Large intestine (tissue), 3 donors: ENCODE data around the gene C16orf86. TPM values are rescaled to one million over a fixed set of nuclear protein-coding genes. Genes with fewer than 3 reads are reported as not detected.

Source experiments
- DNase-seq, 2 donors: peaks; one replicate each; pipeline versions ENCODE4 v3.0.0 to v3.0.0-alpha.2; 2013
- H3K27ac ChIP-seq: one replicate; pipeline ENCODE4 v1.5.1; 2013; ENCODE audit warnings: low read length
- H3K27me3 ChIP-seq: 2 replicates; pipeline ENCODE4 v1.6.1; 2013; ENCODE audit warnings: low read length; ENCODE audit not compliant: control insufficient read depth, insufficient read depth
- H3K36me3 ChIP-seq: 2 replicates; pipeline ENCODE4 v1.6.1; 2013; ENCODE audit warnings: low read length; ENCODE audit not compliant: control insufficient read depth, insufficient read depth
- H3K4me1 ChIP-seq: one replicate; pipeline ENCODE4 v1.6.1; 2013; ENCODE audit warnings: low read length; ENCODE audit not compliant: control insufficient read depth, insufficient read depth
- H3K4me3 ChIP-seq: one replicate; pipeline ENCODE4 v1.5.1; 2013; ENCODE audit warnings: low read length
- H3K9me3 ChIP-seq: one replicate; pipeline ENCODE4 v1.6.1; 2013; ENCODE audit warnings: mild to moderate bottlenecking, low read depth, low read length, moderate library complexity; ENCODE audit not compliant: control insufficient read depth
- WGBS: methylation state at CpG from one replicate; pipeline ENCODE4 v1.1.5; 2013; ENCODE audit warnings: low lambda C conversion rate; ENCODE audit not compliant: insufficient coverage; 5-methylcytosine and 5-hydroxymethylcytosine counted together
- polyA plus RNA-seq: library from polyadenylated mRNA; unstranded; fragments of 120-200 nt; gene quantifications from one replicate; pipeline ENCODE4 v1.2.1, GENCODE V29; 2013

The C16orf86 gene
- polyA plus RNA-seq, 1 donor: 1.4 TPM

DNA sequence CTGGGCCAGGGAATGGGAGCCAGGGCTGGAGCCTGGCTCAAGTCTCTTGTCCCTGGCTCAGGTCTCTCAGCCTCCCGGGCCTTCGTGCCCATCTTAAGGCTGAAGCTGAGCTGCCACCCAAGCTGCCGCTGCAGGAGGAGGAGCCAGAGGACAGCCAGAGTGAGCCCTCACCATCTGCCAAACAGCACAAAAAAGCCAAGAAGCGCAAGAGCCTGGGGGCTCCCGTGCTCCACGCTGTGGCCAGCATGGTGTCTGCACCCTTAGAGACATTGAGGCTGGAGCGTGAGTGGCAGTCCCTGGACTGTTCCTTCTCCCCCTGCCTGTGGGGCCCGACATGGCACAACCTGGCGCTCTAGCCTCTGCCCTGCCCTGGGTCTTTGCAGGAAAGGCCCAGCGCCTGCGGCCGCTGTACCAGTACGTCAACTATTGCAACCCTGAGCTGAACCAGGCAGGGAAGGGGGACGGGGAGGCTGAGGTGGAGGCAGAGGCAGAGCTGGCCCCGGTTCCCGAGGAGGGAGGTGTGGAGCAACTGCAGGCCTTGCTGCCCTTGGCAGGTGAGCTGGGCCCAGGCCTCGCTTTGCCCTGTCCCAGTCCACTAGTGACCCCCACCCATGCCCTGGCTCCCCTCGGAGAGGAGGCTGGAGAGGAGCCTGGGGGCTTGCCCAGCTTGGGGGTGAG lies 1.3 kb downstream of the C16orf86 start:
- peaks cover 2% of the 10 kb centered on the region for H3K36me3 ChIP-seq
- peak overlapping the region; percentile 61 for H3K4me3 ChIP-seq
- DNase-seq: peak; percentile 75 to 80
- H3K27ac ChIP-seq: peak overlapping the region; percentile 28
- peaks cover 8% of the 10 kb centered on the region for H3K27me3 ChIP-seq
- H3K4me1 ChIP-seq: peaks cover 13% of the 10 kb centered on the region
- no peaks in the 10 kb centered on the region for H3K9me3 ChIP-seq
- no CpG with 5 or more reads among the region's 18 CpGs for WGBS

DNA sequence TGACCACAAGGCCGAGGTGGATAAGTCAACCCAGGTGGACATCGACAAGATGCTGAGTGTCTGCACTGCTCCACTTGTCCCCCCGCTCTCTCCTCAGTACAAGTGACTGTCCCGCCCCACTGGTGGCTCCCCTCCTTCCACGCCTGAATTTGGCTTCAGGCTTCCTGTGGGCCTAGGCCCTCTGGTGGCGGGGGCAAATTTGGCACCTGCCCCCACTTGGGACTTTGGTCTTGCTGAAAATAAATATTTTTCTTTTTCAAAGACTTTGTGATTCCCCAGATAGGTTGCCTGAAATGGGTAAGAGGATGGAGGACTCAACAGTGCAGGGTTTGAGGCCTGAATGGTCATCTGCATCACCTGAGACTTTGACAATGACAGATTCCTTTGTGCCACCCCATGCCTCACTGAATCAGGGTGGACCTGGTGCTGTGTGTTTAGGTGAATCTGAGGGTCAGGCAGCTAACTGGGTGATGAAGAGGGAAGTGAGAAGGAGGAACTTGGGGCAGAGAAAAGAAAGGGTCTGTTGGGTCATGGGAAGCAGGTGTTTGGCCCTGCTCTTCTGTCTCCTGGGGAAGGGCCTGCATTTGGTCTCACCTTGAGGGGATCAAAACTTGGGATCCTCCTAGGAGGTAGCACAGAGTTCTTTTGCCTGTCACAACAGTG lies 2.0 kb downstream of the C16orf86 start:
- H3K9me3 ChIP-seq: no peaks in the 10 kb centered on the region
- no peak overlapping the region for H3K4me3 ChIP-seq
- no peaks in the 10 kb centered on the region for H3K36me3 ChIP-seq
- H3K27ac ChIP-seq: no peak overlapping the region
- H3K4me1 ChIP-seq: peaks cover 13% of the 10 kb centered on the region
- no CpG with 5 or more reads among the region's 6 CpGs for WGBS
- DNase-seq: no peak
- peaks cover 8% of the 10 kb centered on the region for H3K27me3 ChIP-seq

DNA sequence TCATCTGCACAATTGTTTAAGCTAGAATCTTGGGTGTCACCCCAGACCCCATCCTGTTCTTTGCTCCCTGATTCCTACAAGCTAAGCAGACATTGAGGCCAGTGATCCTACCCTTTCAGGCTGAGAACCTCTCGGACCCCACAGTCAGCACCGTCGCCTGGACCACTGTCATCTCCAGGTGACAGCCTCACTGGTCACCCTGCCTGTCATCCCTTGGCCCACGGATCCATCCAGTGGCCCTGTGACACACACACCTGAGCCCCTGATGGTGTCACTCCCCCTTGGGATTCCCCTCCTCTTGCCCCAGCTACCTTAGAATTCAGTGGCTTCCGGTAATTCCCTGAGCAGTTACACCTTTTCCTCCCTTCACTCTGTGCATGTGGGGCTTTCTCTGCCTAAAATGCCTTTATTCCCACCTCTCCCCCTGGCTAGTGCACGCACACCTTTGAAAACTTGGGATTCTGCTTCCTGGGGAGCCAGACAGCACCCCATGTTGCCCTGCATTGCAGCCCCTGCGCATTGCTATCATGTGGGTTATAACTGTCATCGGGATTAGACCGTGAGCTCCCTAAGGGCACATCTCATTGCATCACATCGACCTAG lies 3.0 kb downstream of the C16orf86 start:
- H3K4me1 ChIP-seq: peaks cover 13% of the 10 kb centered on the region
- H3K9me3 ChIP-seq: no peaks in the 10 kb centered on the region
- no peak overlapping the region for H3K4me3 ChIP-seq
- H3K36me3 ChIP-seq: no peaks in the 10 kb centered on the region
- no peak overlapping the region for H3K27ac ChIP-seq
- WGBS: no CpG with 5 or more reads among the region's 10 CpGs
- DNase-seq: no peak
- H3K27me3 ChIP-seq: peaks cover 8% of the 10 kb centered on the region

DNA sequence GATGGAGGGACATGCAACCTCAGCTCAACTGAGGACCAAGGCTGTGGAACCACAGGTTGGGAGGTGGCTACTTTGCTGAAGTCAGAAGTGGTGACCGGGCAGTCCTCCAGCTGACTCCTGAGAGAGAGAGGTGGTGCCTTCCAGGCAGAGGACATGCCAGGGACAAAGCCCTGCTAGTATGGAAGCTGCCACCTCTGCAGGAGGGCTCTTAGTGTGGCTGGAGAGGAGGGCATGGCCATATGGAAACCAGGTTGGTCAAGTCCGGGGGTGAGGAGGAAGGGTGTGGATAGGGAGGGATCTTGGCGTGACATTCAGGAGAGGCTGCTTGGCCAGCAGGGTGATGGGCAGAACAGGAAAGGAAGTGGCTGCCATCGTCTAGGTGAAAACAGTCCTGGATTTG lies 5.7 kb downstream of the C16orf86 start:
- no CpG with 5 or more reads among the region's 4 CpGs for whole genome bisulfite sequencing
- H3K27ac ChIP-seq: no peak overlapping the region
- H3K27me3 ChIP-seq: peaks cover 8% of the 10 kb centered on the region
- no peaks in the 10 kb centered on the region for H3K9me3 ChIP-seq
- H3K4me1 ChIP-seq: peaks cover 5% of the 10 kb centered on the region
- H3K36me3 ChIP-seq: no peaks in the 10 kb centered on the region
- no peak overlapping the region for H3K4me3 ChIP-seq
- no peak for DNase-seq

DNA sequence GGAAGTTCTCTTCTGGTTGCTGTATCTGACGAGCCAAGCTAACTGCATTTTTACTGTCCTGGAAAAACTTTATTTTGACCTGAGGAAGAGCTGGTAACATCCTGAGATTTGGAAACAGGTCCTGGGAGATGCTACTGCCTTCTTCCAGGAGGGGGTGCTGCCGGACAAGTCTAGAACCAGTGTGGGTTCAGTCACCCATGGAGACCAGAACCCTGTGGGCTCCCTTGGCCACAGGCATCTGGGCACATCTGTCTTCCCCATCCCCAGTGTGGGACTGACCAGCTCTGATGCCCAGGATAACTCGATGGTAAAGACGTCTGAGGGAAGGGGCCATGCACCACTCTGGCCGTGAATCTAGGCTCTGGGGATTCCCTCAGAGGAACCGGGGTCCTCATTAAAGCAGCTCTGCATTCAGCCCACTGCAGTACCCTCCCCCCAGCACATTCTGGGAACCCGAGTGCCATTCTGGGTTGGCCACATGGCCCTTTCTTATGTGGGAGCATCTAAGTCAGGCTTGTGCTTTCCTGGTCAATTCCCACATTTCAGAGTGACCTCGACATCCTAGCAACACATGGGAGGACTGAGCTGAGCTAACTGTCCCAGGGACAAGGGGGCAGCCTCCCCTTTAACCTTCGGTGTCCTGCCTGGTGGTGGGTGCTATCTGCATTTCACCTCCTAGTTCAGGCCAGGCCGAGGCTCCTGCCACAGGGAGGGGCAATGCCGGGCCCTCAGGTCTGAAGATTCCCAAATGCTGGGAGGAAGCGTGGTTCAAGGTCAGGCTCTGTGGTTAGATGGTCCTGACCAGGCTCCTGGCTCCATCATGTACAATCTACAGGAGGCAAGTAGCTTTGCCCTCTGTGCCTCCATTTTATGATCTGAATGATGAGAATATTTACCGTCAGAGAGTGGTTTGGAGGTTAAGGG lies 6.4 kb downstream of the C16orf86 start:
- no peak overlapping the region for H3K4me3 ChIP-seq
- no CpG with 5 or more reads among the region's 13 CpGs for WGBS
- peaks cover 8% of the 10 kb centered on the region for H3K27me3 ChIP-seq
- DNase-seq: no peak
- H3K4me1 ChIP-seq: no peaks in the 10 kb centered on the region
- no peak overlapping the region for H3K27ac ChIP-seq
- no peaks in the 10 kb centered on the region for H3K36me3 ChIP-seq
- H3K9me3 ChIP-seq: no peaks in the 10 kb centered on the region

DNA sequence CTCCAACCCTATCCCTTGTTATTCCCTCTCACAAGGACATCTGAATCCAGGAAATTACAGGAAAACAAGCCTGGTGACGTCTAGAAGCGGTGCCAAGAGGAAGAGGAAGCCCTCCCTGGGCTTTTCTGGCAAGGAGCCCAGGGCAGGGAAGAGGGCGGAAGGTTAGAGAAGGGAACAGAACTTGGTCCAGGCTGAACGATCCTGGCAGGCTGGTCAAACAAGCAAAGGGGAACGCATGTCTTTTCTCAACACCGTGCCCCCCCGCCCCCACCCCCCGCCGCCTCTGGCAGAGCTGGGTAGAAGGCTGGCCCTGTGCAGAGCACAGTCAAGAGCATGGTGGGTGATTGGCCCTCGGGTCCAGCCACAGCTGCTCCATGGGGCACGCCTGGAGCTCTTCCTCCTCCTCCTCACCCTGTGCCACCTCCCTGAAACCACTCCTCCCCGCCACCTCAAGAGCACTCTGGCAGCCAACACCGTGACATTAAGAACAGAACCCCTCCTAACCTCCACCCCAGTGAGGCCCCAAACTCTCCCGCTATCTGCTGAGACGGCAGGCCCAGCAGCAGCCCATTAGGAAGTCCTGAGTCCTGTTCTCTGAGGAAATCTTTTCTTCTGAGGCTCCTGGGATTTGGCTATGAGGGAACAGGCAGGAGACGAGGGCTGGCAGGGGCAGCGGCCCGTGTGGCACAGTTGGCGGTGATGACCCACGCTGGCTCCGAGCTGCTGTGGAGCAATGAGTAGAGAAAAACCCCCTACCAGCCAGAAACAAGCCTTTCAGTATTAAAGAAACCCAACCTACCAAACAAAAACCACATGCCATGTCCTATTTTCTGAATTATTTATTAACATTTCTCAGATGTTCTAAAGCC lies 7.3 kb downstream of the C16orf86 start:
- Histone ChIP-seq H3K4me3 (no peak overlapping the region), H3K4me1 (no peaks in the 10 kb centered on the region), H3K36me3 (no peaks in the 10 kb centered on the region), H3K9me3 (no peaks in the 10 kb centered on the region), H3K27ac (no peak overlapping the region), H3K27me3 (peaks cover 6% of the 10 kb centered on the region)
- WGBS: 80% methylated on average over 1 of the region's 21 CpGs
- no peak for DNase-seq

DNA sequence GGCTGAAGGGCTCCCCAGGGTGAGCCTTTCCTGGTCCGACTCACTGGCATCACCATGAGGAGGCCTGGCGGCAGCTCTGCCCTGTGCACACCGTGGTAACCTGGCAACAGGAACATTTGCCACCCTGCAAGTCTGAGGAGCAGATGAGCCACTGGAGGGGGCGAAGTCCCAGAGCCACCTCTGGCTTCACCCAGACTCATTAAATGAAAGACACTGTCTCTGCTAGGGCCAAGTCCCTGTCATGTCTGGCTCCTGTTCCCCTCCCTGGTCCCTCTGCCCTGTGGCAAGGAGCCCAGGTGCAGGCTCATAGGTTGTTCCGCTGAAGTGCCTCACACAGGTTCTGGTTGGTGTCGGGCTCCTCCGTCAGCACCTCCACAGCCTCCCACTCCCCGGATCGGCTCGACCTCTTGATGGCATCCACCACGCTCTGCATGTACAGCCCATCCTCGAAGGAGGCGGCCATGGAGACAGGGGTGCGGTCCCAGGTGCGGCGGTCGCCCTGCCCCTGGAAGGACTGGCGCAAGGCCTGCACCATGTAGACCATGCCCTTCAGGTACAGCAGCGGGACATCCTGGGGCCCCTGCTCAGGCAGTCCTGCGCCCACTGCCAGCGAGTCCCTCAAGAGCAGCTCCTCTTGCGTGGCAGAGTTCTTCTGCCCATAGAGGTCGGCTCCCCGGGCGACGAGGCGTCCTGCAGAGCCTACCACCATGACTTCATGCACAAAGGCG lies 8.4 kb downstream of the C16orf86 start:
- H3K27me3 ChIP-seq: peaks cover under 1% of the 10 kb centered on the region
- no peaks in the 10 kb centered on the region for H3K9me3 ChIP-seq
- no peaks in the 10 kb centered on the region for H3K36me3 ChIP-seq
- no peak for DNase-seq
- H3K4me1 ChIP-seq: no peaks in the 10 kb centered on the region
- H3K4me3 ChIP-seq: no peak overlapping the region
- no CpG with 5 or more reads among the region's 28 CpGs for WGBS
- no peak overlapping the region for H3K27ac ChIP-seq

DNA sequence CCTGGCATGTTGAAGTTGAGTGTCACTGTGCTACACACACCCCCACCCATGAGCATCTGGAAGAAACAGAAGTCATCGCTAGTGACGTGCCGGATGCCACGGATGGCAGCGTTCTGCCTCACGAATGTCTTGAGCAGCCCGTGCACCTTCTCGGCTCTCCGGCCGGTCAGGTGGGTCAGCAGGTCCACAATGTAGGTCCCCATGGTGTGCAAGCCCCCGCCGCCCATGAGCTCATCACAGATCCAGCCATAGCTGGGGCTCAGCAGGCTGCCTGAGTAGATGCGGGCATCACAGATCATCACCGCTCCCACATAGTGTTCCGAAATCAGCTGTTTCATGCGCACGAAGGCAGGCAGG lies 8.9 kb downstream of the C16orf86 start:
- Histone ChIP-seq H3K4me3 (no peak overlapping the region), H3K27ac (no peak overlapping the region), H3K4me1 (no peaks in the 10 kb centered on the region)

DNA sequence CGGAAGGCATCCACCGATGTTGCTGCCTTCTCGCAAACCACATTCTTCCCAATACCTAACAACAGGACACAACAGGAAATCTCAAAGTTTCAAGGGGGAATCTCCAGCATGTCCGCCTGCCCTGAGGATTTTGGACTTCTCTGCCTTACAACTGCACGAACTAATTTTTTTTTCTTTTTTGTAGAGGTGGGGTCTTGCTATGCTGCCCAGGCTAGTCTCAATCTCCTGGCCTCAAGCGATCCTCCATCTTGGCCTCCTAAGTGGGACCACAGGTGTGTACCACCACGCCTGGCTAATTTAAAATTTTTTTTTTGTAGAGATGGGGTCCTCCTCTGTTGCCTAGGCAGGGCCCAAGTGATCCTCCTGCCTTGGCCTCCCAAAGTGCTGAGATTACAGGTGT lies 9.4 kb downstream of the C16orf86 start:
- WGBS: no CpG with 5 or more reads among the region's 7 CpGs
- no peaks in the 10 kb centered on the region for H3K9me3 ChIP-seq
- no peaks in the 10 kb centered on the region for H3K36me3 ChIP-seq
- no peaks in the 10 kb centered on the region for H3K4me1 ChIP-seq
- H3K27ac ChIP-seq: no peak overlapping the region
- no peak overlapping the region for H3K4me3 ChIP-seq
- DNase-seq: no peak
- H3K27me3 ChIP-seq: peaks cover under 1% of the 10 kb centered on the region

More for the DNA sequence above, 8.9 kb downstream of the C16orf86 start:
- no peaks in the 10 kb centered on the region for H3K9me3 ChIP-seq
- H3K36me3 ChIP-seq: no peaks in the 10 kb centered on the region
- no CpG with 5 or more reads among the region's 17 CpGs for WGBS
- H3K27me3 ChIP-seq: no peaks in the 10 kb centered on the region
- DNase-seq: no peak
